Activated CD4-positive, alpha-beta T cell treated with anti-CD3 and anti-CD28 coated beads, Interleukin-2, amount 10 ng/mL, durations not matched to agents 24 days and 14 days (primary cell): ENCODE results near the gene KRTAP12-1. TPM values are rescaled to one million over a fixed set of nuclear protein-coding genes. Genes with fewer than 3 reads are reported as not detected.
"Not testable (repeated sequence)": the region's sequence is repeated elsewhere in the genome, so short reads cannot be mapped to it uniquely, and the experiment has no call there.

Experiments used
- DNase-seq: peaks from one replicate; pipeline ENCODE4 v3.0.0; 2022
- H3K27ac Mint-ChIP-seq: one replicate; pipeline ENCODE4 v1.8.0; 2022; ENCODE audit warnings: mild to moderate bottlenecking, mixed read lengths
- H3K27me3 Mint-ChIP-seq: one replicate; pipeline ENCODE4 v1.8.0; 2022; ENCODE audit warnings: mixed read lengths
- H3K36me3 Mint-ChIP-seq: one replicate; pipeline ENCODE4 v1.8.0; 2022; ENCODE audit warnings: low read depth, mild to moderate bottlenecking, mixed read lengths
- H3K4me1 Mint-ChIP-seq: one replicate; pipeline ENCODE4 v1.8.0; 2021; ENCODE audit warnings: mixed read lengths
- H3K4me3 Mint-ChIP-seq: one replicate; pipeline ENCODE4 v1.8.0; 2022; ENCODE audit warnings: mild to moderate bottlenecking, moderate library complexity, mixed read lengths
- H3K9me3 Mint-ChIP-seq: one replicate; pipeline ENCODE4 v1.8.0; 2021; ENCODE audit warnings: mixed read lengths
- intact Hi-C: fragments of 100-400 bp; cut with micrococcal nuclease; formaldehyde crosslinking; loops from one replicate; pipeline ENCODE4 v1.15.1; 2023
- total RNA-seq: library from RNA; stranded (reverse); gene quantifications from 2 replicates; pipeline ENCODE4 v1.2.3, GENCODE V29; 2022

Gene KRTAP12-1
- total RNA-seq, 1 donor from 2014 or later, result not detected

- Mint-ChIP-seq H3K27ac (no peak overlapping the region), H3K4me3 (no peak overlapping the region), H3K9me3 (peaks cover 29% of the 10 kb centered on the region), H3K27me3 (peaks cover 6% of the 10 kb centered on the region), H3K36me3 (peaks cover 7% of the 10 kb centered on the region), H3K4me1 (peaks cover 2% of the 10 kb centered on the region)
- DNase-seq, result no peak
- intact Hi-C loops, result no loop called here
Measured at GRCh38 chr21:44644878-44645277, 37.1 kb downstream of the KRTAP12-1 start.

GRCh38 chr21:44643741-44644310, 38.1 kb downstream of the KRTAP12-1 start:
- Mint-ChIP-seq H3K9me3 (peaks cover 31% of the 10 kb centered on the region), H3K4me3 (no peak overlapping the region), H3K4me1 (peaks cover 2% of the 10 kb centered on the region), H3K27me3 (peaks cover 6% of the 10 kb centered on the region), H3K36me3 (peaks cover 7% of the 10 kb centered on the region), H3K27ac (no peak overlapping the region)
- DNase-seq, result peak; percentile 44
- intact Hi-C loops, result no loop called here

DNA sequence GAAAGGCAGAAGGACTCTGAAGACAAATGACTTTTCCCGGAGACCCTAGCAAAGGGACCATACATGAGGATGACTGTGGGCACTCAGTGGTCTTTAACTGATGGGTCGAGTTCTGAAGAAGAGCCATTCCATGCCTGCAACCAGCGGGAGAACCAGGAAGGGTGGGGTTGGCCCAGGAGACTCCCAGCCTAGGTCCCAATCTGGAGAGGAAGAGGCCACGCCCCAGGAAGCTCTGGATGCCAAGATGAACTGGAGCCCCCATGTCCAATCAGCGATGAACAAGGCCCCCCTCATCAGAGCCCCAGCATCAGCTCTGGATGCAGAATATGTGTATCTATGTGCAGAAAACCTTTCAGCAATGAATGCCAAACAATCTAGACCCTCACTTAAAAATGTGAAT, 41.2 kb downstream of the KRTAP12-1 start:
- Mint-ChIP-seq H3K4me1 (no peaks in the 10 kb centered on the region), H3K9me3 (peaks cover 31% of the 10 kb centered on the region), H3K27me3 (peaks cover 5% of the 10 kb centered on the region), H3K27ac (no peak overlapping the region), H3K4me3 (no peak overlapping the region), H3K36me3 (peaks cover 7% of the 10 kb centered on the region)
- intact Hi-C loops, result no loop called here
- no peak for DNase-seq

GRCh38 chr21:44639331-44639655, 42.7 kb downstream of the KRTAP12-1 start:
- H3K4me1 Mint-ChIP-seq, result no peaks in the 10 kb centered on the region
- DNase-seq, result peak; percentile 48
- H3K9me3 Mint-ChIP-seq, result peaks cover 28% of the 10 kb centered on the region
- intact Hi-C loops, result no loop called here
- H3K36me3 Mint-ChIP-seq, result peaks cover 2% of the 10 kb centered on the region
- H3K27me3 Mint-ChIP-seq, result peaks cover 9% of the 10 kb centered on the region
- no peak overlapping the region for H3K4me3 Mint-ChIP-seq
- H3K27ac Mint-ChIP-seq, result no peak overlapping the region

DNA sequence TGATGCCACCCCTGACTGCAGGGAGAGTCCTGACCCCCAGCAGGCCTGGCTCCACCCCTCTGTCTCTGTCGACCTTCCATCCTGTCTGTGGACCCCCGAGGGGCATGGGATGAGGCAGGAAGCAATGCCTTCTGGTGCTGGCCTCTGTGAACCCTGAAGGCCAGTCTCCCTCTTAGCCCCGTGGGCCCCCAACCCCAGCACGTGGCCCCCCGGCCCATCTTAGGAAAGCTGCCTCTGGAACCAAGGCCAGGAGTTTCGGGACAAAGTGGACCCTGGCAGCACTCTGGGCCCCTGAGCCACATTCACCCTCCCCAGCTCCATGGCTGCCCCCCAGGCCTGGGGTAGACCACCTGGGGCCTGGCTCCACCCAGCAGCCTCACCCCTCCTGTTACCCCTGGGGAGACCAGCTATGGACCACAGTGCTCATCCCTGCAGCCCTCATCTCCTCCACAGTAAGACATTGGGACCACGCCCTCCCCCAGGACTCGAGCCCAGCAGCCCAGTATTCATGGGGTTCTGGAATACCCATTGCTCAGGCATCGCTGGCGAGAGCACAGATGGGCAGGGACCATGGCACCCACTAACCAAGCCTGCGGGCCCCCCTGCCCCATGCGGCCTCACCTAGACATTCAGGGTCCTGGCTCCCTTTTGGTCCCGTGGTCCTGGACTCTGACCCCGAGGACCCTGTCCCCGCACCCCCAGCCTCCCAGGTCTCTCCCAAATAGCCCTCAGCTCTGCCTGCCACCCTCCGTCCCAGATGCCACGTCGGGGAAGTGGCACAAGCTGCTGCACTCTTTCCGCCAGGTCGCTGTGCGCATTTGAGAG, 43.2 kb downstream of the KRTAP12-1 start:
- H3K36me3 Mint-ChIP-seq, H3K4me3 Mint-ChIP-seq, intact Hi-C loops, H3K27ac Mint-ChIP-seq, DNase-seq, H3K4me1 Mint-ChIP-seq: not testable (repeated sequence)
- peaks cover 10% of the 10 kb centered on the region for H3K27me3 Mint-ChIP-seq
- peaks cover 34% of the 10 kb centered on the region for H3K9me3 Mint-ChIP-seq

GRCh38 chr21:44637851-44638348, 44.1 kb downstream of the KRTAP12-1 start:
- H3K36me3 Mint-ChIP-seq, H3K4me3 Mint-ChIP-seq, H3K4me1 Mint-ChIP-seq, intact Hi-C loops, H3K27ac Mint-ChIP-seq, DNase-seq: not testable (repeated sequence)
- H3K27me3 Mint-ChIP-seq, result peaks cover 13% of the 10 kb centered on the region
- peaks cover 32% of the 10 kb centered on the region for H3K9me3 Mint-ChIP-seq

DNA sequence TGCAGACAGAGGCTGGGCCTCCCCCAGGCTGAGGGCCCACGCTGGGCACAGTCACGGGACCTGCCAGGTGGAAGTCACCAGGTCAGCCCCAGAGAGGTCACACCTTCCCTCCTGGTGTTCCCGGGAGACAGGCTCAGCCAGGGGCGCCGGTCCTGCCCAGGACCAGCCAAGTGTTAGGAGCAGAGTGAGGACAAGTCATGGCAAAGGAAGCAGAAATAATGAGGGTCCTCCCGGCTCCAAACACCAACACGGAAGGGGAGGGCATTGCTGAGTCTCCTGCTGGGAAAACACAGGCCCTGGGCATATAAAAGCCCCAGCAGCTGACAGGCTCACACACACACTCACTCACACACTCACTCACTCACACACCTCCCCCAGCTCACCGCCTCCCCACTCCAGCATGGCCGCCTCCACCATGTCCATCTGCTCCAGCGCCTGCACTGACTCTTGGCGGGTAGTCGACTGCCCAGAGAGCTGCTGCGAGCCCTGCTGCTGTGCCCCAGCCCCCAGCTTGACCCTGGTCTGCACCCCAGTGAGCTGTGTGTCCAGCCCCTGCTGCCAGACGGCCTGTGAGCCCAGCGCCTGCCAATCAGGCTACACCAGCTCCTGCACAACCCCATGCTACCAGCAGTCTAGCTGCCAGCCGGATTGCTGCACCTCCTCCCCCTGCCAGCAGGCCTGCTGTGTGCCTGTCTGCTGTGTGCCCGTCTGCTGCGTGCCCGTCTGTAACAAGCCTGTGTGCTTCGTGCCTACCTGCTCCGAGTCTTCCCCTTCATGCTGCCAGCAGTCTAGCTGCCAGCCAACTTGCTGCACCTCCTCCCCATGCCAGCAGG, 44.7 kb downstream of the KRTAP12-1 start, which contains the start of gene KRTAP10-10:
KRTAP10-10 (plus strand) TSS at position 339 of the 833 bp plus-strand sequence; CDS start at position 401, 62 bp downstream.
- Mint-ChIP-seq H3K4me3 (no peak within 1 kb of the TSS), H3K36me3 (peaks cover 3% of the 10 kb centered on the region), H3K27me3 (peaks cover 13% of the 10 kb centered on the region), H3K9me3 (peaks cover 30% of the 10 kb centered on the region), H3K4me1 (no peaks in the 10 kb centered on the region), H3K27ac (no peak within 1 kb of the TSS)
- intact Hi-C loops, result no loop called here
- DNase-seq, result no peak

- Mint-ChIP-seq H3K9me3 (peaks cover 37% of the 10 kb centered on the region), H3K4me1 (peaks cover 2% of the 10 kb centered on the region), H3K27me3 (peaks cover 14% of the 10 kb centered on the region), H3K36me3 (peaks cover 6% of the 10 kb centered on the region), H3K27ac (no peak overlapping the region), H3K4me3 (no peak overlapping the region)
- intact Hi-C loops, result no loop called here
- DNase-seq, result no peak
Measured at GRCh38 chr21:44636209-44637017, 45.5 kb downstream of the KRTAP12-1 start.

DNA sequence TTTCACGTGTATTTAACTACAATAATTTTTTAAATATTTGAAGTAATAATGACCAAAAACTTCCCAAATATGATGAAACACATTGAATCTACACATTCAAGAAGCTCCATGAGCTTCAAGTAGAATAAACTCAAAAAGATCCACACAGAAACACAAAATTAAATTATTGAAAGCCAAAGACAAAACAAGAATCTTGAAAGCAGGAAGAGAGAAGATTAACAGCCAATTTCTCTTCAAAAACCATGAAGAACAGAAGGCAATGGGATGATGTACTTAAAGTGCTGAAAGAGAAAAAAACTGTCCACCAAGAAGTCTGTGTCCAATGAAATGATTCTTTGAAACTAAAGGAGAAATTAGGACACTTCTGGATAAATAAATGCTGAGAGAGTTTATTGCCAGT, 49.9 kb downstream of the KRTAP12-1 start:
- no peak overlapping the region for H3K27ac Mint-ChIP-seq
- peaks cover 6% of the 10 kb centered on the region for H3K4me1 Mint-ChIP-seq
- peaks cover 42% of the 10 kb centered on the region for H3K9me3 Mint-ChIP-seq
- peaks cover 11% of the 10 kb centered on the region for H3K27me3 Mint-ChIP-seq
- H3K36me3 Mint-ChIP-seq, result peaks cover 16% of the 10 kb centered on the region
- no peak for DNase-seq
- intact Hi-C loops, result no loop called here
- H3K4me3 Mint-ChIP-seq, result no peak overlapping the region

Other genes with a start within 250 kb of the KRTAP12-1 start
- 2.3 and 2.4 TPM in 2 replicates for gene LRRC3, start 226.7 kb downstream of the KRTAP12-1 start, total RNA-seq
- gene KRTAP10-1, start 142.0 kb downstream of the KRTAP12-1 start, total RNA-seq, result not detected in 2 replicates
- gene KRTAP10-2, start 130.7 kb downstream of the KRTAP12-1 start, total RNA-seq, result not detected in 2 replicates
- gene KRTAP10-3, start 123.4 kb downstream of the KRTAP12-1 start, total RNA-seq, result not detected in 2 replicates
- gene KRTAP10-4, start 108.4 kb downstream of the KRTAP12-1 start, total RNA-seq, result not detected in 2 replicates
- not detected in 2 replicates for gene KRTAP10-5, start 101.6 kb downstream of the KRTAP12-1 start, total RNA-seq
- not detected in 2 replicates for gene KRTAP10-6, start 89.7 kb downstream of the KRTAP12-1 start, total RNA-seq
- gene KRTAP10-7, start 81.6 kb downstream of the KRTAP12-1 start, total RNA-seq, result not detected in 2 replicates
- gene KRTAP10-8, start 70.1 kb downstream of the KRTAP12-1 start, total RNA-seq, result not detected in 2 replicates
- not detected in 2 replicates for gene KRTAP10-9, start 55.1 kb downstream of the KRTAP12-1 start, total RNA-seq
- not detected in 2 replicates for gene KRTAP10-10, start 44.8 kb downstream of the KRTAP12-1 start, total RNA-seq
- gene KRTAP10-11, start 35.7 kb downstream of the KRTAP12-1 start, total RNA-seq, result not detected in 2 replicates
- gene KRTAP12-4, start 27.5 kb downstream of the KRTAP12-1 start, total RNA-seq, result not detected in 2 replicates
- gene KRTAP12-3, start 24.2 kb downstream of the KRTAP12-1 start, total RNA-seq, result not detected in 2 replicates
- not detected in 2 replicates for gene KRTAP12-2, start 15.2 kb downstream of the KRTAP12-1 start, total RNA-seq
- gene KRTAP10-12, start 15.0 kb upstream of the KRTAP12-1 start, total RNA-seq, result not detected in 2 replicates
- gene TSPEAR, start 29.4 kb upstream of the KRTAP12-1 start, total RNA-seq, result not detected in 2 replicates
- gene UBE2G2, start 119.7 kb upstream of the KRTAP12-1 start, total RNA-seq, result 143 and 148 TPM in 2 replicates
- 90.3 and 90.6 TPM in 2 replicates for gene SUMO3, start 135.9 kb upstream of the KRTAP12-1 start, total RNA-seq
- gene PTTG1IP, start 191.5 kb upstream of the KRTAP12-1 start, total RNA-seq, result 44.2 and 46.5 TPM in 2 replicates
- 265 and 266 TPM in 2 replicates for gene ITGB2, start 238.7 kb upstream of the KRTAP12-1 start, total RNA-seq